Spleen (tissue), 11 donors: ENCODE measurements around the gene STAT6. TPM values are rescaled to one million over a fixed set of nuclear protein-coding genes. Genes with fewer than 3 reads are reported as not detected.

Experiments used
- DNase-seq: peaks from one replicate; pipeline ENCODE4 v3.0.0-alpha.2; 2020
- H3K27ac ChIP-seq, 8 donors: fragments of 200-600 bp; sonication (generic) in 7 of 8; 1 replicate in 4 of 8; 2 replicates in 4 of 8; pipeline versions ENCODE4 v1.5.0 to v1.8.0; 2016 to 2021; ENCODE audit warnings: inconsistent platforms in 4 of 8, mild to moderate bottlenecking in 4 of 8, moderate library complexity in 1 of 8
- H3K27me3 ChIP-seq, 7 donors: fragments of 200-600 bp; sonication (generic) in 6 of 7; replicated peaks in 1 of 7; 1 replicate in 4 of 7; 2 replicates in 3 of 7; pipeline versions ENCODE4 v1.5.0 to v1.8.0; 2016 to 2021; ENCODE audit warnings: inconsistent platforms in 3 of 7, mild to moderate bottlenecking in 1 of 7
- H3K36me3 ChIP-seq, 6 donors: fragments of 200-600 bp; sonication (generic) in 5 of 6; 1 replicate in 4 of 6; 2 replicates in 2 of 6; pipeline versions ENCODE4 v1.5.0 to v1.8.0; 2016 to 2021; ENCODE audit warnings: inconsistent platforms in 2 of 6
- H3K4me1 ChIP-seq, 6 donors: fragments of 200-600 bp; sonication (generic) in 5 of 6; 1 replicate in 3 of 6; 2 replicates in 3 of 6; pipeline versions ENCODE4 v1.5.0 to v1.8.0; 2016 to 2021; ENCODE audit warnings: inconsistent platforms in 3 of 6
- H3K4me3 ChIP-seq, 8 donors: fragments of 200-600 bp; sonication (generic) in 7 of 8; 1 replicate in 4 of 8; 2 replicates in 4 of 8; pipeline versions ENCODE4 v1.5.0 to v1.8.0; 2016 to 2021; ENCODE audit warnings: inconsistent platforms in 4 of 8, mild to moderate bottlenecking in 4 of 8, moderate library complexity in 2 of 8
- H3K9me3 ChIP-seq, 8 donors: fragments of 200-600 bp; sonication (generic) in 7 of 8; 1 replicate in 4 of 8; 2 replicates in 4 of 8; pipeline versions ENCODE4 v1.5.0 to v1.8.0; 2016 to 2021; ENCODE audit warnings: inconsistent platforms in 4 of 8
- POLR2A ChIP-seq, 3 donors: fragments of 450-650 bp; IDR thresholded peaks; one replicate each; pipeline ENCODE4 v1.5.1; 2017; ENCODE audit warnings: antibody characterized with exemption in 3 of 3, mild to moderate bottlenecking in 1 of 3
- POLR2AphosphoS5 ChIP-seq, 3 donors: sonication (generic); formaldehyde crosslinking; IDR thresholded peaks; one replicate each; pipeline ENCODE4 v1.5.1; 2017; ENCODE audit warnings: antibody characterized with exemption in 3 of 3
- WGBS, 5 donors: extraction: QIAGEN DNeasy Blood & Tissue Kit in 3 of 5; methylation state at CpG; one replicate each; pipeline versions ENCODE4 v1.1.5 to v1.1.7; 2013 to 2018; 5-methylcytosine and 5-hydroxymethylcytosine counted together
- intact Hi-C: fragments of 100-400 bp; cut with DNase I; formaldehyde crosslinking; loops from one replicate; pipeline ENCODE4 v1.15.0; 2023; ENCODE audit warnings: low total_unique reads
- polyA plus RNA-seq, 3 donors: library from polyadenylated mRNA; stranded (reverse); fragments of 200-250 nt; gene quantifications; one replicate each; pipeline ENCODE4 v1.2.1, GENCODE V29; 2013
- total RNA-seq, 7 donors: library from RNA; depleted of rRNA in 3 of 7; stranded (reverse); fragments of >200 nt in 3 of 7; fragmentation: NEBNext Ultra II Directional in 4 of 7; extraction: Animal tissue kit (Norgen Biotek cat#: 25700) in 4 of 7; gene quantifications; one replicate each; pipeline versions ENCODE4 v1.1.0 to v1.2.1, GENCODE V29; 2016 to 2021
- TF ChIP-seq, protein P1 (sequence below), 11 experiments: fragments of 200-600 bp in 7 of 11; fragments of 450-650 bp in 4 of 11; sonication (generic) in 4 of 11; IDR thresholded peaks in 8 of 11; conservative IDR thresholded peaks in 3 of 11; 1 replicate in 7 of 11; 2 replicates in 4 of 11; pipeline versions ENCODE4 v1.4.0 to v1.8.0; 2016 to 2021; ENCODE audit warnings: antibody characterized with exemption in 11 of 11, inconsistent platforms in 4 of 11, mild to moderate bottlenecking in 1 of 11
- donor health status: healthy with polysubstance abuse.
- donor health status: DM: no; HTN: no; CAD: no; lungs with moderate emphysema.
- donor health status: DM: no; HTN: no; CAD: no.
- donor health status: Bipolar disorder and iron deficiency.
- donor health status: healthy.
- donor health status: DM: no; HTN: no; CAD: no.
- donor health status: DM: yes; HTN: yes; CAD: no.

STAT6 gene
- total and polyA plus RNA-seq, 10 donors = 140 to 336 (median 276) TPM

DNA sequence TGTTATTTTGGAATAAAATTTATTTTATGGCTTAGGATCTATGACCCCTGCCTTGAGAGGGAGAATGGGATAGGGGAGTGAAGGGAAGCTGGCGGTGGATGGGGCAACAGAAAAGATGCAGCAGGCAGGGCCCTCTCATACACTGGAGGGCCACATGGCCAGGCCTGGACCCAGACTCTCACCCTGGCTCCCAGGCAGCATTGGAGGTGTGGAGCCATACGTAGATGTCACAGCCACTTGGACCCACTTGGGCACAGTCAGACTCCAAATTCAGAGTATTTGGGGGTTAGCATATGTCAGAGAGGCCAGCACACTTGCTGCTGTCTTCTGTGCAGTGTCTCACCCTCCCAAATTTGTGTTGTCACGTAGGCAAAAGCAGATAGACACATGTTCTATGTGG, 15.7 kb downstream of the STAT6 start:
- Histone ChIP-seq H3K27ac (peak overlapping the region in 5 of 8 donors; percentile 1 to 82 (median 65)), H3K9me3 (no peaks in the 10 kb centered on the region), H3K36me3 (peaks cover 0 to 92% (median 75%) of the 10 kb centered on the region in 6 donors), H3K4me1 (peaks cover 15 to 82% (median 38%) of the 10 kb centered on the region in 6 donors), H3K27me3 (no peaks in the 10 kb centered on the region), H3K4me3 (no peak overlapping the region)
- no peak for DNase-seq
- intact Hi-C loops = no loop called here
- TF ChIP-seq, protein P1, sequence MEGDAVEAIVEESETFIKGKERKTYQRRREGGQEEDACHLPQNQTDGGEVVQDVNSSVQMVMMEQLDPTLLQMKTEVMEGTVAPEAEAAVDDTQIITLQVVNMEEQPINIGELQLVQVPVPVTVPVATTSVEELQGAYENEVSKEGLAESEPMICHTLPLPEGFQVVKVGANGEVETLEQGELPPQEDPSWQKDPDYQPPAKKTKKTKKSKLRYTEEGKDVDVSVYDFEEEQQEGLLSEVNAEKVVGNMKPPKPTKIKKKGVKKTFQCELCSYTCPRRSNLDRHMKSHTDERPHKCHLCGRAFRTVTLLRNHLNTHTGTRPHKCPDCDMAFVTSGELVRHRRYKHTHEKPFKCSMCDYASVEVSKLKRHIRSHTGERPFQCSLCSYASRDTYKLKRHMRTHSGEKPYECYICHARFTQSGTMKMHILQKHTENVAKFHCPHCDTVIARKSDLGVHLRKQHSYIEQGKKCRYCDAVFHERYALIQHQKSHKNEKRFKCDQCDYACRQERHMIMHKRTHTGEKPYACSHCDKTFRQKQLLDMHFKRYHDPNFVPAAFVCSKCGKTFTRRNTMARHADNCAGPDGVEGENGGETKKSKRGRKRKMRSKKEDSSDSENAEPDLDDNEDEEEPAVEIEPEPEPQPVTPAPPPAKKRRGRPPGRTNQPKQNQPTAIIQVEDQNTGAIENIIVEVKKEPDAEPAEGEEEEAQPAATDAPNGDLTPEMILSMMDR (IDR thresholded peaks at IDR 0.05 in 8 of 11, conservative IDR thresholded peaks at IDR 0.05 in 3 of 11) = no peak
- TF ChIP-seq POLR2AphosphoS5 (IDR thresholded peaks at IDR 0.05) = peak; percentile 9 to 54 (median 16)
- 78 to 89% (median 87%) methylated on average over 3 of the region's 3 CpGs for WGBS, 5 donors

DNA sequence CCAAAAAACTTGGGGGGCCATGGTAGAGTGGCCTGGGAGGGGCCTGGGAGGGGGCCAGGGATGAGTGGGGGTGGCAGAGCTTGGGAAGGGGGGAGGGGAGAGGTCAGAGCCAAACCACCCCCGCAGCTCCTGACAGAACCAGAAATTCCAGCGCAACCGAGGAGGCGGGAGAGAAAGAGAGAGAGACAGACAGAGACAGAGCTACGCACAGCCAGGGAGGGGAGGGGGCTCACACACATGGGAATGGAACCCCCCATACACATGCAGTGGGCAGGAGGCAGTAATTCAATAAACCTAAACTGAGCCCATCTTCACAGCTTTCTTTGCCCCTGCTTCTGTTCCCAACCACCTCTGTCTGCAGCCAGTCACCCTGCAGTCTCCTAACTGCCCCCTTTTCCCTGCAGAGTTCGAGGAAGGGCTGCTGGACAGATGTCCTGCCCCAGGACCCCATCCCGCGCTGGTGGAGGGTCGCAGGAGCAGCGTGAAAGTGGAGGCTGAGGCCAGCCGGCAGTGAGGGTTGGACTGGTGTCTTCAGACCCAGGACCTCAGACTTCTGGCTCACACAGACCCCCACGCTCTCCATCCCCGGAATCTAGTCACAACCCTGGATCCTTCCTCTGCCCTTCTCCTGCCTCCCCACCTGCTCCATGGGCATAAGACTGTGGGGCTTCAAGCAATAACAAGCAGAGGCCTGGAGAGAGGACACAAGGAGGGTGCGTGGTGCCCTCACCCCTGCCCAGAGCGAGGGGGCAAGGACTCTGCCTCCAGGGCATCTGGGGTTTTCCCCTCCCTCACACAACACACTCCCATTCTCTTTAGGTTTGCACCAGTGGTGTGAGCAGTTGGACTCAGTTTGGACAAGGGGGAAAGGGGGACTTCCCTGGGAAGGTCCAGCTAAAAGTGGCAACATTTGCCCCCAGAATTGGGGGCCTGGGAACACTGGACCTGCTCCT, 16.7 kb downstream of the STAT6 start:
- H3K27ac ChIP-seq = peak overlapping the region; percentile 44 to 97 (median 75)

DNA sequence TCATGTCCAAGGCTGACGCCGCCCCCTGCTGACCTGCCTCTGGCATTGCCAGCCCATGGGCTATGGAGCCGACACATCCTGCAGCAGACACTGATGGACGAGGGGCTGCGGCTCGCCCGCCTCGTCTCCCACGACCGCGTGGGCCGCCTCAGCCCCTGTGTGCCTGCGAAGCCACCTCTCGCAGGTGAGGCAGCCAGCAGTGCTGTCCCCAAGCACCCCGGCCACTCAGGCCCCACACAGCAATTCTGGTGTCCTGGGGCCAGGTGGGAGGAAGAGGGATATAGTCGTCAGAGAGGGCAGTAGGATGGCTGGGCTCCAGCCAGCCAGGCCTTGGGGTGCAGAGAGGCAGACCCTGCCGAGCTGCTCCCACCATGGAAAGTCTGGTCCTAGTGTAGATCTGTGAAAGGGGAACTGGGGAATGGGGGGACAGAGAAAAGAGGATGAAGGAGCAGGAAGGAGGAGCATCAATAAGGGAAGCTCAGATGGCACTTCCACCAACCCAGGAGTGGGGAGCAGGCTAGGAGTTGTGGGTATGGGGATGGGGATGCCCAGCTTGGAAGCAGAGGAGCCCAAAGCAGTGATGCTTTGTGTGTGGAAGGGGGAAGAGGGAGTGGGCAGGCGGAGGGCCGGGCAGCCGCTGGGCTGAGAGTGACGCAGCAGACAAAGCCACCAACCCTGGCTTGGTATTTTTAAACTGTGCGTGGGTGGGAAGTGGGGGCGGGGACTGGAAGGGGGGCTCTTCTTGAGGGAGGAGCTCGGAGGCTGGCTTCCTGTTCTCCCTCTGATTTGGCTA, 17.6 kb downstream of the STAT6 start:
- H3K27me3 ChIP-seq = no peaks in the 10 kb centered on the region
- H3K27ac ChIP-seq = peak overlapping the region; percentile 44 to 97 (median 75)
- H3K9me3 ChIP-seq = no peaks in the 10 kb centered on the region
- intact Hi-C loops = no loop called here
- peak overlapping the region in 2 of 8 donors; percentile 18 to 51 for H3K4me3 ChIP-seq
- 37 to 56% (median 43%) methylated on average over 22 to 24 of the region's 24 CpGs for WGBS, 5 donors
- H3K4me1 ChIP-seq = peaks cover 16 to 81% (median 49%) of the 10 kb centered on the region in 6 donors
- peaks cover 0 to 74% (median 58%) of the 10 kb centered on the region in 6 donors for H3K36me3 ChIP-seq
- TF ChIP-seq POLR2AphosphoS5 (IDR thresholded peaks at IDR 0.05) (peak; percentile 65 to 89 (median 72)), POLR2A (IDR thresholded peaks at IDR 0.05) (no peak)
- TF ChIP-seq, protein P1 (IDR thresholded peaks at IDR 0.05 in 8 of 11, conservative IDR thresholded peaks at IDR 0.05 in 3 of 11) = peak in 10 of 11 experiments; percentile 40 to 79 (median 61)
- DNase-seq = peak; percentile 89

More for the DNA sequence above, 16.7 kb downstream of the STAT6 start:
- H3K27me3 ChIP-seq = no peaks in the 10 kb centered on the region
- H3K4me1 ChIP-seq = peaks cover 16 to 84% (median 47%) of the 10 kb centered on the region in 6 donors
- TF ChIP-seq, protein P1 (IDR thresholded peaks at IDR 0.05 in 8 of 11, conservative IDR thresholded peaks at IDR 0.05 in 3 of 11) = no peak
- TF ChIP-seq POLR2AphosphoS5 (IDR thresholded peaks at IDR 0.05) (peak; percentile 62 to 82 (median 71)), POLR2A (IDR thresholded peaks at IDR 0.05) (no peak)
- intact Hi-C loops = no loop called here
- peaks cover 0 to 82% (median 67%) of the 10 kb centered on the region in 6 donors for H3K36me3 ChIP-seq
- H3K4me3 ChIP-seq = peak overlapping the region in 1 of 8 donors; percentile 51
- no peaks in the 10 kb centered on the region for H3K9me3 ChIP-seq
- DNase-seq = no peak
- 64 to 78% (median 71%) methylated on average over 15 of the region's 15 CpGs for WGBS, 5 donors
